Daoy (cell line): ENCODE results near the gene RNF180. TPM values are rescaled to one million over a fixed set of nuclear protein-coding genes. Genes with fewer than 3 reads are reported as not detected.
"Not testable (repeated sequence)": the region's sequence is repeated elsewhere in the genome, so short reads cannot be mapped to it uniquely, and the experiment has no call there.

Experiments used
- DNase-seq: peaks from one replicate; pipeline ENCODE4 v3.0.0-alpha.2; 2015; ENCODE audit warnings: low read depth
- total RNA-seq: library from RNA; depleted of rRNA; stranded (reverse); fragments of >200 nt; shearing (Covaris generic); gene quantifications from 2 replicates; pipeline ENCODE4 v1.2.3, GENCODE V29; 2014

Gene RNF180
- total RNA-seq, 1 experiment from 2014 or later = 2.4 TPM

GRCh38 chr5:64180661-64181343 is 15.2 kb downstream of the RNF180 start:
- DNase-seq = peak; percentile 53

GRCh38 chr5:64181440-64181839 is 15.8 kb downstream of the RNF180 start:
- DNase-seq = no peak

- DNase-seq = no peak
Measured at GRCh38 chr5:64183956-64184355, 18.3 kb downstream of the RNF180 start.

- DNase-seq = no peak
Measured at GRCh38 chr5:64184832-64185231, 19.2 kb downstream of the RNF180 start.

GRCh38 chr5:64188776-64189175 is 23.1 kb downstream of the RNF180 start:
- DNase-seq = no peak

GRCh38 chr5:64190562-64191306 is 25.1 kb downstream of the RNF180 start:
- DNase-seq = no peak

GRCh38 chr5:64195981-64196380 is 30.3 kb downstream of the RNF180 start:
- DNase-seq = no peak

DNA sequence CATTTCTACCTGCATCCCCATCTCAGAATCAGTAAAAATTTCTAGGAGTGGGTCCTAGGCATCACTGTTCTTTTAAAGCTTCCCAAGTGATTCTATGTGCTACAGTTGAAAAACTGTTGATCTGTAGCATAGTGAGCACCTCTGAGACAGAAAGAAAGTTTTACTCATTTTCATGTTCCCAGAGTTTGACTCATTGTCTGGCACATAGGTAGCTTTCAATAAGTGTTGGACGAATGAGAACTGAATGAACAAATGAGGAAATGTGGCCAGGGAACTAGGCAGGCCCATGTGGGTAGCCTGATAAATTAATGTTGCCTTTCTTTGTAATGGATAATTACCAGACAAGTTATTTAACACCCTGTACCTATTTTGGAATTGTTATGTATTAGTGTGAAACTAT is 33.8 kb downstream of the RNF180 start:
- DNase-seq = no peak

DNA sequence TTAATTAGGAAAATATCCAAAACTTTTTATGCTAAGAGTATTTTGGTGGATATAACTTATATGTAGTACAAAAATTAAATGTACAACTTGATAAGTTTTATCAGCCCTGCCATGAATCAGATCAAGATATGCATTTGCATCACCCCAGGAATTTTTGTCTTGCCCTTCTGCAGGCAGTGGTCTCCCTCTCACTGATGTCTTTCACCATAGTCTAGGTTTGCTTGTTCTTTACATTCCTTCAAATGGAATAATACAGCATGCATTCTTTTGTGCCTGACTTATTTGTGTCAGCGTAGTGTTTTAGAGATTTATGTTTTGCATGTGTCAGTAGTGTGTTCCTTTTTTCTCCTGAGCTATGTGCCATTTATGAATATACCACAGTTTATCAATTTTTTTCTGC is 36.4 kb downstream of the RNF180 start:
- no peak for DNase-seq

DNA sequence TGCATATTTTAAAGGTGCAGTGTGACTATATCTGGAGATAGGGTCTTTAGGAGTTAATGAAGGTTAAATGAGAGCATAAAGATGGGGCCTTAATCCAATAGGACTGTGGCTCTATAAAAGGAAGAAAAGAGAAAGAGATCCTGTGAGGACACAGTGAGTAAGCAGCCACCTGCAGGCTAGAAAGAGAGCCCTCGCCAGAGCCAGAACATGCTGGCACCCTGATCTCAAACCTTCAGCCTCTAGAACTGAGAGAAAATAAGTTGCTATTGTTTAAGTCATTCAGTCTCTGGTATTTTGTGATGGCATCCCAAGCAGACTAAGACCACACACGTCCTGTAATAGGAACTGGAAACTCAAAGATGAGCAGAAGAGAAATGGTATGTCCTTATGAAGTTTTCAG is 41.0 kb downstream of the RNF180 start:
- no peak for DNase-seq

DNA sequence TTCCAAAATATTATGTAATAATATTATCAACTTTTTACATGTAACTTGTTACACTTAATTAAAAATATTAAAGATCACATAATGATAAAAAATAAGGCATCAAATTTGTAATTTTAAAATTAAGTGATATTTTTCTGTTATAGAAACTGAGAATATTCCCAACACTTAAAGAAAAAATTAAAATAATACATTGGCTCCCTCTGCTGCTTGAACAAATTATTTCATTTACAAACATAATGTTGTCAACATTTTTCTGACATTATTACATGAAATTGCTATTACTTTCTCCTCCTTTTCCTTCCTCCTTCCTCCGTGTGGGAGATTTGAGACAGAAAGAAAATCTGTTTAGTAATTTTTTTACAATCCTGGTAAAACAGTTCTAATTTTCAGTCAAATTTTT is 42.3 kb downstream of the RNF180 start:
- no peak for DNase-seq

GRCh38 chr5:64209353-64209752 is 43.7 kb downstream of the RNF180 start:
- no peak for DNase-seq

DNA sequence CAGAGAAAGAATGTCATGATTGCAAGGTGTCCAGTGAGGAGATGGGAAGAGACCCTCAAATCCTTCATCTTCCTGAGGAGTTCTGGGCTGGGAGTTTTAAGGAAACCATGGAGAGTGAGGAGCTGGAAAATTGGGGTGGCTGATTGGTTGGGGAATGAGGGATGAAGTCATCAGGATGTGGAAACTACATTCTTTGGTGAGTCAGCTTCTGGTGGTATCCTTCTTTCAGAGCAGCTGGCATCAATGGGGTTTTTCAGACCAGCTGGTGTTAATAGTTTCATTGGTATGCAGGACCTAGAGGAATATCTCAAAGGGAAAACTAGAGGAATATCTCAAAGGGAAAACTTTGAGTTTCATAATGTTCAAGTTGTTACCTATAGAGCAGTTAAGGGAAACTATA is 45.2 kb downstream of the RNF180 start:
- DNase-seq = peak; percentile 87

- DNase-seq = no peak
Measured at GRCh38 chr5:64213011-64213410, 47.4 kb downstream of the RNF180 start.

DNA sequence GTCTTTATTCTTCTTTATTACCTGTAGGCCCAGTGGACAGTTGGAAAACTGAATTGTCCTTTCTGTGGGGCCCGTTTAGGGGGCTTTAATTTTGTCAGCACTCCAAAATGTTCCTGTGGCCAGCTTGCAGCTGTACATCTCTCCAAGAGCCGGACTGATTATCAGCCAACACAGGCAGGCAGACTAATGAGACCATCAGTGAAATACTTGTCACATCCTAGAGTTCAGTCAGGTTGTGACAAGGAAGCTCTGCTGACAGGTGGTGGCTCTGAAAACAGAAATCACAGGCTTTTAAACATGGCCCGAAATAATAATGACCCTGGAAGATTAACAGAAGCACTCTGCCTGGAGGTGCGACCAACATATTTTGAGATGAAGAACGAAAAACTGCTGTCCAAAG is 47.9 kb downstream of the RNF180 start:
- no peak for DNase-seq

GRCh38 chr5:64214132-64214531 is 48.5 kb downstream of the RNF180 start:
- no peak for DNase-seq

GRCh38 chr5:64221911-64222310 is 56.3 kb downstream of the RNF180 start:
- no peak for DNase-seq

GRCh38 chr5:64225286-64225981 is 59.8 kb downstream of the RNF180 start:
- DNase-seq = not testable (repeated sequence)

DNA sequence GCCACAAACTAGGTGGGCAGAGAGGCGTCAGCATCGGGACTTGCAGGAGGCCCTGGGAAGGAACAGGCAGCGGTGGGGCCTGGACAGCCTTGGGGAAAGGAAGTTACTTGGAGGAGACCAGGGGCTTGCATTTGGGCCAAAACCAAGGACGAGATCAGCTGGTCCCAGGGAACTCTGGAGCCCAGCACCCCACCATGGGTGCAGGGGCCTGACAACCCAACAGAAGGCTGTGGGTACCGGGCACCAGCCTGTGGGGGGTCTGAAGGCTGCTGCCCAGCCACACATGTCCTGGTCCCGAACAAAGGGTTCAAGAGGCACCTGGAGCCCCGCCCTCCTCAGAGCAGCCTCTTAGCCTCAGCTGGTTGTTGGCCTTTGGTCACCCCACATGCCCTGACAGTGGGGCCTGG is 61.5 kb downstream of the RNF180 start:
- not testable (repeated sequence) for DNase-seq

GRCh38 chr5:64229163-64229774 is 63.6 kb downstream of the RNF180 start:
- DNase-seq = no peak

- no peak for DNase-seq
Measured at GRCh38 chr5:64260756-64261155, 95.1 kb downstream of the RNF180 start.

- no peak for DNase-seq
Measured at GRCh38 chr5:64269164-64269563, 103.5 kb downstream of the RNF180 start.
